K562 (cell line): ENCODE data around the gene PRPF8. TPM values are rescaled to one million over a fixed set of nuclear protein-coding genes. Genes with fewer than 3 reads are reported as not detected.

Experiments
- BCLAF1 ChIP-seq, 2 experiments: fragments of 450-650 bp in 1 of 2; IDR thresholded peaks; 2 replicates each; pipeline ENCODE4 v1.6.1; 2011 to 2017; ENCODE audit warnings: low read depth in 2 of 2, antibody characterized with exemption in 1 of 2, borderline replicate concordance in 1 of 2, low read length in 1 of 2, mild to moderate bottlenecking in 1 of 2, mixed read lengths in 1 of 2; ENCODE audit not compliant: control insufficient read depth in 1 of 2
- CREM ChIP-seq: IDR thresholded peaks from 2 replicates; pipeline ENCODE4 v1.6.1; 2014; ENCODE audit warnings: antibody characterized with exemption, low read depth
- EWSR1 ChIP-seq: fragments of 450-650 bp; IDR thresholded peaks from 2 replicates; pipeline ENCODE4 v1.6.1; 2018; ENCODE audit warnings: borderline replicate concordance, mild to moderate bottlenecking, low read depth, moderate library complexity; ENCODE audit not compliant: partially characterized antibody
- GATAD2B ChIP-seq: fragments of 450-650 bp; IDR thresholded peaks from 2 replicates; pipeline ENCODE4 v1.6.1; 2017; ENCODE audit warnings: mild to moderate bottlenecking, borderline replicate concordance
- HSF4 ChIP-seq: fragments of 250-450 bp; sonication (Bioruptor Pico); IDR thresholded peaks from 2 replicates; pipeline ENCODE4 v2.1.2; 2022; ENCODE audit warnings: mild to moderate bottlenecking, moderate library complexity, borderline replicate concordance
- PHTF2 ChIP-seq: fragments of 250-450 bp; sonication (Bioruptor Pico); IDR thresholded peaks from 2 replicates; pipeline ENCODE4 v1.5.0; 2021; ENCODE audit warnings: mild to moderate bottlenecking
- RAD21 ChIP-seq, 2 experiments: fragments of 250-450 bp in 1 of 2; fragments of 450-650 bp in 1 of 2; sonication (Bioruptor Pico) in 1 of 2; formaldehyde crosslinking in 1 of 2; IDR thresholded peaks in 1 of 2; conservative IDR thresholded peaks in 1 of 2; 2 replicates each; pipeline versions ENCODE4 v1.4.0 to v1.8.0; 2020 to 2022; ENCODE audit warnings: mild to moderate bottlenecking in 2 of 2, moderate library complexity in 1 of 2
- REST ChIP-seq, 2 experiments: fragments of 450-650 bp; formaldehyde crosslinking in 1 of 2; IDR thresholded peaks; 2 replicates each; pipeline versions ENCODE4 v1.4.0 to v1.6.1; 2014 to 2020; ENCODE audit warnings: mild to moderate bottlenecking in 2 of 2, borderline replicate concordance in 1 of 2, low read depth in 1 of 2
- TBP ChIP-seq: optimal IDR thresholded peaks from 2 replicates; pipeline ENCODE3; 2011; ENCODE audit warnings: low read depth, low read length, improper control_type of control experiment
- polyA plus RNA-seq, 8 experiments: library from polyadenylated mRNA; depleted of rRNA in 4 of 8; stranded (reverse) in 5 of 8; unstranded in 3 of 8; fragments of >200 nt; fragmentation: Nextera tagmentation in 2 of 8; fragmentation: Illumina TruSeq in 1 of 8; extraction: Ambion mirVana in 2 of 8; extraction: Trizol in 1 of 8; gene quantifications; 2 replicates each; pipeline versions ENCODE4 v1.2.1 to v1.2.3, GENCODE V29; 2011 to 2014; ENCODE audit warnings: inconsistent platforms in 1 of 8, missing spikeins in 1 of 8
- total RNA-seq, 7 experiments: library from RNA; depleted of rRNA in 6 of 7; stranded (reverse); fragments of >200 nt in 6 of 7; fragmentation: Illumina TruSeq in 2 of 7; extraction: Trizol in 2 of 7; gene quantifications; 2 replicates each; pipeline versions ENCODE4 v1.2.1 to v1.2.3, GENCODE V29; 2011 to 2021; ENCODE audit warnings: low replicate concordance in 1 of 7
- TF ChIP-seq, protein P1 (sequence below), 3 experiments: IDR thresholded peaks in 2 of 3; conservative IDR thresholded peaks in 1 of 3; 2 replicates each; pipeline ENCODE4 v1.5.1; 2011 to 2012; ENCODE audit warnings: low read length in 3 of 3, mild to moderate bottlenecking in 3 of 3, control low read depth in 2 of 3, improper control_type of control experiment in 1 of 3, inconsistent platforms in 1 of 3, low read depth in 1 of 3, mixed read lengths in 1 of 3, moderate library complexity in 1 of 3; ENCODE audit not compliant: insufficient read depth in 2 of 3
- TF ChIP-seq, protein P2 (sequence below): sonication (generic); formaldehyde crosslinking; IDR thresholded peaks from 2 replicates; pipeline ENCODE4 v1.8.1; 2022; ENCODE audit warnings: missing genetic modification reagents

Gene PRPF8
- total and polyA plus RNA-seq, 9 of the 15 experiments (the other 6 are each of a cell fraction or from before 2014, with no cell fraction given): 64.3 to 294 (median 85.9) TPM

GRCh38 chr17:1720856-1721386 is 36.3 kb upstream of the PRPF8 start (continued):
- TF ChIP-seq, protein P1, sequence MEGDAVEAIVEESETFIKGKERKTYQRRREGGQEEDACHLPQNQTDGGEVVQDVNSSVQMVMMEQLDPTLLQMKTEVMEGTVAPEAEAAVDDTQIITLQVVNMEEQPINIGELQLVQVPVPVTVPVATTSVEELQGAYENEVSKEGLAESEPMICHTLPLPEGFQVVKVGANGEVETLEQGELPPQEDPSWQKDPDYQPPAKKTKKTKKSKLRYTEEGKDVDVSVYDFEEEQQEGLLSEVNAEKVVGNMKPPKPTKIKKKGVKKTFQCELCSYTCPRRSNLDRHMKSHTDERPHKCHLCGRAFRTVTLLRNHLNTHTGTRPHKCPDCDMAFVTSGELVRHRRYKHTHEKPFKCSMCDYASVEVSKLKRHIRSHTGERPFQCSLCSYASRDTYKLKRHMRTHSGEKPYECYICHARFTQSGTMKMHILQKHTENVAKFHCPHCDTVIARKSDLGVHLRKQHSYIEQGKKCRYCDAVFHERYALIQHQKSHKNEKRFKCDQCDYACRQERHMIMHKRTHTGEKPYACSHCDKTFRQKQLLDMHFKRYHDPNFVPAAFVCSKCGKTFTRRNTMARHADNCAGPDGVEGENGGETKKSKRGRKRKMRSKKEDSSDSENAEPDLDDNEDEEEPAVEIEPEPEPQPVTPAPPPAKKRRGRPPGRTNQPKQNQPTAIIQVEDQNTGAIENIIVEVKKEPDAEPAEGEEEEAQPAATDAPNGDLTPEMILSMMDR (IDR thresholded peaks at IDR 0.05 in 2 of 3, conservative IDR thresholded peaks at IDR 0.05 in 1 of 3; ENCODE audit: insufficient read depth in 2 of 3, low read depth in 1 of 3, low read length in 3 of 3): peak; percentile 76 to 91 (median 86)
- TF ChIP-seq BCLAF1 (IDR thresholded peaks at IDR 0.05; ENCODE audit: borderline replicate concordance in 1 of 2, control insufficient read depth in 1 of 2, low read depth in 2 of 2, low read length in 1 of 2): no peak
- no peak for TF ChIP-seq HSF4
- no peak for TF ChIP-seq TBP
- no peak for TF ChIP-seq EWSR1
- TF ChIP-seq, protein P2, sequence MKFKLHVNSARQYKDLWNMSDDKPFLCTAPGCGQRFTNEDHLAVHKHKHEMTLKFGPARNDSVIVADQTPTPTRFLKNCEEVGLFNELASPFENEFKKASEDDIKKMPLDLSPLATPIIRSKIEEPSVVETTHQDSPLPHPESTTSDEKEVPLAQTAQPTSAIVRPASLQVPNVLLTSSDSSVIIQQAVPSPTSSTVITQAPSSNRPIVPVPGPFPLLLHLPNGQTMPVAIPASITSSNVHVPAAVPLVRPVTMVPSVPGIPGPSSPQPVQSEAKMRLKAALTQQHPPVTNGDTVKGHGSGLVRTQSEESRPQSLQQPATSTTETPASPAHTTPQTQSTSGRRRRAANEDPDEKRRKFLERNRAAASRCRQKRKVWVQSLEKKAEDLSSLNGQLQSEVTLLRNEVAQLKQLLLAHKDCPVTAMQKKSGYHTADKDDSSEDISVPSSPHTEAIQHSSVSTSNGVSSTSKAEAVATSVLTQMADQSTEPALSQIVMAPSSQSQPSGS (CRISPR knock-in tag): no peak
- peak; percentile 66 for TF ChIP-seq REST (IDR thresholded peaks at IDR 0.05; ENCODE audit: borderline replicate concordance)
- no peak for TF ChIP-seq REST (CRISPR knock-in tag; IDR thresholded peaks at IDR 0.05; ENCODE audit: low read depth)
- peak; percentile 68 to 83 for TF ChIP-seq RAD21 (CRISPR knock-in tag; conservative IDR thresholded peaks at IDR 0.05 in 1 of 2, IDR thresholded peaks at IDR 0.05 in 1 of 2)
- TF ChIP-seq CREM: peak; percentile 39; the same call in 1 of the 2 replicates
- 0 out of 2 replicates have a peak, but pooled peaks have one; percentile 33 for TF ChIP-seq GATAD2B
- no peak for TF ChIP-seq PHTF2 (CRISPR knock-in tag)
